Left ventricle myocardium inferior (tissue), 1 donor: ENCODE measurements around the gene YPEL2. TPM values are rescaled to one million over a fixed set of nuclear protein-coding genes. Genes with fewer than 3 reads are reported as not detected.

Experiments used
- DNase-seq: peaks from one replicate; pipeline ENCODE4 v3.0.0-alpha.2; 2020
- H3K27ac ChIP-seq: fragments of 200-600 bp; replicated peaks from 2 replicates; pipeline ENCODE4 v1.8.0; 2021
- H3K27me3 ChIP-seq: fragments of 200-600 bp; 2 replicates; pipeline ENCODE4 v1.8.0; 2021; ENCODE audit warnings: low read depth
- H3K36me3 ChIP-seq: fragments of 200-600 bp; 2 replicates; pipeline ENCODE4 v1.8.0; 2021
- H3K4me1 ChIP-seq: fragments of 200-600 bp; 2 replicates; pipeline ENCODE4 v1.8.0; 2021
- H3K4me3 ChIP-seq: fragments of 200-600 bp; 2 replicates; pipeline ENCODE4 v1.8.0; 2021; ENCODE audit warnings: mild to moderate bottlenecking, moderate library complexity
- H3K9me3 ChIP-seq: fragments of 200-600 bp; replicated peaks from 2 replicates; pipeline ENCODE4 v1.8.0; 2021
- CTCF ChIP-seq: fragments of 200-600 bp; IDR thresholded peaks from 2 replicates; pipeline ENCODE4 v1.8.0; 2021; ENCODE audit warnings: antibody characterized with exemption, mild to moderate bottlenecking, borderline replicate concordance
- intact Hi-C: fragments of 100-400 bp; cut with micrococcal nuclease; formaldehyde crosslinking; loops from one replicate; pipeline ENCODE4 v1.11.0; 2022
- total RNA-seq: library from RNA; stranded (reverse); fragmentation: NEBNext Ultra II Directional; extraction: Animal tissue kit (Norgen Biotek cat#: 25700); gene quantifications from one replicate; pipeline ENCODE4 v1.2.1, GENCODE V29; 2021
- donor health status: DM: no; HTN: yes; CAD: no; lungs with severe emphysema.

YPEL2 gene
- total RNA-seq, 1 donor from 2014 or later: 36.3 TPM

- Histone ChIP-seq H3K4me3 (no peak overlapping the region), H3K27me3 (no peaks in the 10 kb centered on the region), H3K4me1 (peaks cover 35% of the 10 kb centered on the region), H3K27ac (peak overlapping the region; percentile 77), H3K36me3 (peaks cover 11% of the 10 kb centered on the region), H3K9me3 (peaks cover 9% of the 10 kb centered on the region)
- DNase-seq: no peak
- no peak for TF ChIP-seq CTCF
- intact Hi-C loops: no loop called here
These were observed 81.7 kb downstream of the YPEL2 start for GRCh38 chr17:59413014-59413766.

GRCh38 chr17:59415397-59415796 lies 83.9 kb downstream of the YPEL2 start:
- H3K27ac ChIP-seq: peak overlapping the region; percentile 50
- H3K4me1 ChIP-seq: peaks cover 47% of the 10 kb centered on the region
- H3K27me3 ChIP-seq: no peaks in the 10 kb centered on the region
- no peak for TF ChIP-seq CTCF
- H3K36me3 ChIP-seq: peaks cover 1% of the 10 kb centered on the region
- no peak for DNase-seq
- peaks cover under 1% of the 10 kb centered on the region for H3K9me3 ChIP-seq
- intact Hi-C loops: no loop called here
- H3K4me3 ChIP-seq: no peak overlapping the region

GRCh38 chr17:59416184-59416583 lies 84.7 kb downstream of the YPEL2 start:
- Histone ChIP-seq H3K4me3 (no peak overlapping the region), H3K36me3 (no peaks in the 10 kb centered on the region), H3K9me3 (no peaks in the 10 kb centered on the region), H3K27me3 (no peaks in the 10 kb centered on the region), H3K27ac (peak overlapping the region; percentile 50), H3K4me1 (peaks cover 54% of the 10 kb centered on the region)
- intact Hi-C loops: no loop called here
- TF ChIP-seq CTCF: no peak
- DNase-seq: no peak

GRCh38 chr17:59417452-59417851 lies 86.0 kb downstream of the YPEL2 start:
- intact Hi-C loops: no loop called here
- no peak for DNase-seq
- H3K36me3 ChIP-seq: no peaks in the 10 kb centered on the region
- peaks cover 63% of the 10 kb centered on the region for H3K4me1 ChIP-seq
- no peak overlapping the region for H3K27ac ChIP-seq
- TF ChIP-seq CTCF: no peak
- no peaks in the 10 kb centered on the region for H3K27me3 ChIP-seq
- no peak overlapping the region for H3K4me3 ChIP-seq
- H3K9me3 ChIP-seq: no peaks in the 10 kb centered on the region

- Histone ChIP-seq H3K36me3 (no peaks in the 10 kb centered on the region), H3K4me3 (no peak overlapping the region), H3K27me3 (no peaks in the 10 kb centered on the region), H3K9me3 (no peaks in the 10 kb centered on the region), H3K4me1 (peaks cover 65% of the 10 kb centered on the region), H3K27ac (no peak overlapping the region)
- DNase-seq: no peak
- TF ChIP-seq CTCF: no peak
- intact Hi-C loops: no loop called here
These were observed 87.3 kb downstream of the YPEL2 start for GRCh38 chr17:59418732-59419166.
